Peyer's patch (tissue), 4 donors: ENCODE results near the gene CSRP2.

Source experiments
- CTCF ChIP-seq, 6 experiments: fragments of 450-650 bp in 4 of 6; fragments of 200-600 bp in 2 of 6; sonication (generic) in 1 of 6; IDR thresholded peaks; one replicate each; pipeline ENCODE4 v1.5.1; 2017 to 2019; ENCODE audit warnings: antibody characterized with exemption in 6 of 6, mild to moderate bottlenecking in 3 of 6, moderate library complexity in 1 of 6
- POLR2A ChIP-seq, 2 donors: fragments of 450-650 bp; IDR thresholded peaks; one replicate each; pipeline ENCODE4 v1.5.1; 2017; ENCODE audit warnings: antibody characterized with exemption in 2 of 2, mild to moderate bottlenecking in 2 of 2, moderate library complexity in 2 of 2

- TF ChIP-seq CTCF (IDR thresholded peaks at IDR 0.05) (no peak), POLR2A (IDR thresholded peaks at IDR 0.05) (no peak)
These were observed 30.5 kb upstream of the CSRP2 start for GRCh38 chr12:76909290-76909689.
